ENCODE results near the gene NTF3.

Gene NTF3

GRCh38 chr12:5505116-5505515 is 73.2 kb downstream of the NTF3 start (continued):
- TF ChIP-seq ZNF768 (tag by site-specific recombination; IDR thresholded peaks at IDR 0.05) (no peak), MEIS1 (CRISPR knock-in tag; IDR thresholded peaks at IDR 0.05; ENCODE audit: borderline replicate concordance) (no peak), ZNF112 (tag by site-specific recombination; IDR thresholded peaks at IDR 0.05) (no peak), ZNF561 (tag by site-specific recombination; IDR thresholded peaks at IDR 0.05; ENCODE audit: borderline replicate concordance) (no peak)

- POLR2A ChIA-PET: no interaction called here
- Histone ChIP-seq H3K4me1 (ENCODE audit: control insufficient read depth, insufficient read depth, low read length) (no peaks in the 10 kb centered on the region), H3K27ac (ENCODE audit: extremely low read depth, low read depth, low read length) (no peak overlapping the region), H3K4me3 (ENCODE audit: low read depth, low read length) (no peak overlapping the region), H3K36me3 (ENCODE audit: control insufficient read depth in 2 of 2, insufficient read depth in 1 of 2, low read length in 2 of 2) (no peaks in the 10 kb centered on the region), H3K9me3 (ENCODE audit: control insufficient read depth, insufficient read depth, low read depth, low read length) (no peaks in the 10 kb centered on the region)
- CTCF ChIA-PET: no interaction called here
- TF ChIP-seq ZBTB7A (tag by site-specific recombination; IDR thresholded peaks at IDR 0.05; ENCODE audit: low read depth): no peak
- no peak for TF ChIP-seq ZIC2 (tag by site-specific recombination; IDR thresholded peaks at IDR 0.05)
- no peak for TF ChIP-seq ZNF704 (tag by site-specific recombination; IDR thresholded peaks at IDR 0.05)
These were observed 73.8 kb downstream of the NTF3 start for GRCh38 chr12:5505751-5506150.

- Histone ChIP-seq H3K4me1 (ENCODE audit: control insufficient read depth, insufficient read depth, low read length) (no peaks in the 10 kb centered on the region), H3K4me3 (ENCODE audit: low read depth, low read length) (no peak overlapping the region), H3K9me3 (ENCODE audit: control insufficient read depth, insufficient read depth, low read depth, low read length) (no peaks in the 10 kb centered on the region), H3K27ac (ENCODE audit: extremely low read depth, low read depth, low read length) (no peak overlapping the region), H3K36me3 (ENCODE audit: control insufficient read depth in 2 of 2, insufficient read depth in 1 of 2, low read length in 2 of 2) (no peaks in the 10 kb centered on the region)
- CTCF ChIA-PET: no interaction called here
- POLR2A ChIA-PET: no interaction called here
- TF ChIP-seq SP3 (tag by site-specific recombination; IDR thresholded peaks at IDR 0.05) (no peak), ZBTB17 (tag by site-specific recombination; IDR thresholded peaks at IDR 0.05) (no peak), ZNF362 (tag by site-specific recombination; IDR thresholded peaks at IDR 0.05) (no peak), GFI1B (tag by site-specific recombination; IDR thresholded peaks at IDR 0.05) (no peak), ZNF19 (tag by site-specific recombination; IDR thresholded peaks at IDR 0.05; ENCODE audit: low read depth) (no peak)
These were observed 74.4 kb downstream of the NTF3 start for GRCh38 chr12:5506295-5506694.

GRCh38 chr12:5506821-5507231 is 74.9 kb downstream of the NTF3 start:
- Histone ChIP-seq H3K4me1 (ENCODE audit: control insufficient read depth, insufficient read depth, low read length) (no peaks in the 10 kb centered on the region), H3K27ac (ENCODE audit: extremely low read depth, low read depth, low read length) (no peak overlapping the region), H3K36me3 (ENCODE audit: control insufficient read depth in 2 of 2, insufficient read depth in 1 of 2, low read length in 2 of 2) (no peaks in the 10 kb centered on the region), H3K4me3 (ENCODE audit: low read depth, low read length) (no peak overlapping the region), H3K9me3 (ENCODE audit: control insufficient read depth, insufficient read depth, low read depth, low read length) (no peaks in the 10 kb centered on the region)
- ChIA-PET CTCF (no interaction called here), POLR2A (no interaction called here)
- TF ChIP-seq ZNF433 (tag by site-specific recombination; IDR thresholded peaks at IDR 0.05; ENCODE audit: low read depth) (no peak), SP2 (tag by site-specific recombination; IDR thresholded peaks at IDR 0.05) (no peak), ZIC2 (tag by site-specific recombination; IDR thresholded peaks at IDR 0.05) (no peak), ZNF791 (tag by site-specific recombination; IDR thresholded peaks at IDR 0.05) (no peak), ZBTB1 (tag by site-specific recombination; IDR thresholded peaks at IDR 0.05) (no peak), ZNF341 (tag by site-specific recombination; IDR thresholded peaks at IDR 0.05; ENCODE audit: low read depth) (no peak), ZNF311 (tag by site-specific recombination; IDR thresholded peaks at IDR 0.05; ENCODE audit: borderline replicate concordance) (no peak), YY2 (tag by site-specific recombination; IDR thresholded peaks at IDR 0.05) (no peak), ZNF169 (tag by site-specific recombination; IDR thresholded peaks at IDR 0.05) (no peak), ZBTB49 (tag by site-specific recombination; IDR thresholded peaks at IDR 0.05; ENCODE audit: low read depth) (no peak), ZNF530 (tag by site-specific recombination; IDR thresholded peaks at IDR 0.05; ENCODE audit: low read depth) (no peak), ZNF514 (tag by site-specific recombination; IDR thresholded peaks at IDR 0.05) (no peak), FEZF1 (tag by site-specific recombination; IDR thresholded peaks at IDR 0.05) (no peak), REPIN1 (tag by site-specific recombination; IDR thresholded peaks at IDR 0.05; ENCODE audit: low read depth) (no peak), OSR2 (tag by site-specific recombination; IDR thresholded peaks at IDR 0.05) (no peak), ZNF354C (tag by site-specific recombination; IDR thresholded peaks at IDR 0.05; ENCODE audit: borderline replicate concordance, low read depth) (no peak)
